Thyroid gland (tissue), 4 donors: ENCODE measurements around the gene RNF214.

Source experiments
- CTCF ChIP-seq, 6 experiments: fragments of 200-600 bp in 3 of 6; fragments of 450-650 bp in 3 of 6; sonication (generic) in 3 of 6; IDR thresholded peaks; one replicate each; pipeline ENCODE4 v1.5.1; 2016 to 2019; ENCODE audit warnings: antibody characterized with exemption in 6 of 6, mild to moderate bottlenecking in 2 of 6, inconsistent platforms in 1 of 6, moderate library complexity in 1 of 6
- POLR2A ChIP-seq, 2 donors: fragments of 450-650 bp; IDR thresholded peaks; one replicate each; pipeline ENCODE4 v1.6.1; 2017; ENCODE audit warnings: antibody characterized with exemption in 2 of 2, mild to moderate bottlenecking in 2 of 2, moderate library complexity in 1 of 2

DNA sequence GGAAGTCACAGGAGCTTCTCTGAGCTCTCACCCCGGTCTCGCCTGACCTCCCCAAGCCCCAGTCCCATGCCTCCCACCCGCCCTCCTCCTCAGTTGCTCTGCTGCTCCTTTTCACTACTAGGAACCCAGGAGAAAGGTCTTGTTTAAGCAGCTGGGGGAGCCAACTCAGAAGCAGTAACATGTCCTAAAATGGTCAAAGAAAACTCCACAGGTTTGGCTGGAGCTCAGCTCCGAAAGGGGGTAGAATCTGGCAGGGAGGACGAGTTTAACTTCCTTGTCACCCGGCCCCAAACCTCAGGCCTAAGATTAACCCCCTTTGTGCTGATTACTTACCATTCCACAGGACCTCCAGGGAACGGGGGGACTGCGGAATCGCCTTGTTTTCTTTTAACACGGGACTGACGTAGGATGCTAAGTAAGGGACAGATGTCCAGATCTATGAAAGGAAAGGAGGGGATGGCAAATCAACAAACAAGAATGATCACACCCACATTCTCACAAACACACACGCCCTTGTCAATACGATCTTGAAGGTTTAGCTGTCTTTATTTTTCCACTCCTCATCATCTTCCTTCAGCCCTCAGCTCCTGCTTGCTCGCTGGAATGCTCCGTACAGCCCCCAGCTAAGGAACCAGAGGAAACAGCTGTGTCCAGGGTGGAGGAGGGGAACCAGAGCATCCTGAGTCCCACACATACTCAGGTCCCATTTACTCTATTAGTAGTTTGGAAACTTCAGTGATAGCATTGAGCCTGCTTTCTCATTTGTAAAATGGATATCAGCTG is 14.1 kb upstream of the RNF214 start:
- TF ChIP-seq CTCF (IDR thresholded peaks at IDR 0.05) (no peak), POLR2A (IDR thresholded peaks at IDR 0.05) (no peak)
